NB4 (cell line): ENCODE data around the gene MANSC4.
"Not testable (repeated sequence)": the region's sequence is repeated elsewhere in the genome, so short reads cannot be mapped to it uniquely, and the experiment has no call there.

ENCODE experiments used
- MYC ChIP-seq: IDR thresholded peaks from 2 replicates; pipeline ENCODE4 v1.6.1; 2011; ENCODE audit warnings: low read depth, low read length
- POLR2A ChIP-seq: IDR thresholded peaks from 2 replicates; pipeline ENCODE4 v1.6.1; 2011; ENCODE audit warnings: mild to moderate bottlenecking; ENCODE audit not compliant: insufficient read length; ENCODE audit errors: extremely low read depth
- TF ChIP-seq, protein P1 (sequence below): IDR thresholded peaks from one replicate; pipeline ENCODE4 v1.5.1; 2012; ENCODE audit warnings: low read depth, low read length
- TF ChIP-seq, protein P2 (sequence below): IDR thresholded peaks from 2 replicates; pipeline ENCODE4 v1.6.1; 2011; ENCODE audit warnings: low read depth, low read length

DNA sequence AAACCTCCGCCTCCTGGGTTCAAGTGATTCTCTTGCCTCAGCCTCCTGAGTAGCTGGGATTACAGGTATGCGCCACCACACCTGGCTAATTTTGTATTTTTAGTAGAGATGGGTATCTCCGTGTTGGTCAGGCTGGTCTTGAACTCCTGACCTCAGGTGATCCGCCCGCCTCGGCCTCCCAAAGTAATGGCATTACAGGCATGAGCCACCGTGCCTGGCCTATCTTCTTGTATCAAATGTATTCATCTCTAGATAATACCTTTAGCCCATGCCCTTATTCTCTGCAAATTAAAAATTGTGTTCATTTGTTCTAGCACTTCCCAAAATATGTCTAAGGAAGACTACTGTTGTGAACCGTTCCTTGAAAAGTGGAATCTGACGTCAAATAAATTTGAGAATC is 45.7 kb downstream of the MANSC4 start:
- TF ChIP-seq, protein P1, sequence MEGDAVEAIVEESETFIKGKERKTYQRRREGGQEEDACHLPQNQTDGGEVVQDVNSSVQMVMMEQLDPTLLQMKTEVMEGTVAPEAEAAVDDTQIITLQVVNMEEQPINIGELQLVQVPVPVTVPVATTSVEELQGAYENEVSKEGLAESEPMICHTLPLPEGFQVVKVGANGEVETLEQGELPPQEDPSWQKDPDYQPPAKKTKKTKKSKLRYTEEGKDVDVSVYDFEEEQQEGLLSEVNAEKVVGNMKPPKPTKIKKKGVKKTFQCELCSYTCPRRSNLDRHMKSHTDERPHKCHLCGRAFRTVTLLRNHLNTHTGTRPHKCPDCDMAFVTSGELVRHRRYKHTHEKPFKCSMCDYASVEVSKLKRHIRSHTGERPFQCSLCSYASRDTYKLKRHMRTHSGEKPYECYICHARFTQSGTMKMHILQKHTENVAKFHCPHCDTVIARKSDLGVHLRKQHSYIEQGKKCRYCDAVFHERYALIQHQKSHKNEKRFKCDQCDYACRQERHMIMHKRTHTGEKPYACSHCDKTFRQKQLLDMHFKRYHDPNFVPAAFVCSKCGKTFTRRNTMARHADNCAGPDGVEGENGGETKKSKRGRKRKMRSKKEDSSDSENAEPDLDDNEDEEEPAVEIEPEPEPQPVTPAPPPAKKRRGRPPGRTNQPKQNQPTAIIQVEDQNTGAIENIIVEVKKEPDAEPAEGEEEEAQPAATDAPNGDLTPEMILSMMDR = not testable (repeated sequence)
- TF ChIP-seq POLR2A, MYC: not testable (repeated sequence)
- TF ChIP-seq, protein P2, sequence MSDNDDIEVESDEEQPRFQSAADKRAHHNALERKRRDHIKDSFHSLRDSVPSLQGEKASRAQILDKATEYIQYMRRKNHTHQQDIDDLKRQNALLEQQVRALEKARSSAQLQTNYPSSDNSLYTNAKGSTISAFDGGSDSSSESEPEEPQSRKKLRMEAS = not testable (repeated sequence)
